ENCODE measurements around the gene PTGES3L.
"Not testable (repeated sequence)": the region's sequence is repeated elsewhere in the genome, so short reads cannot be mapped to it uniquely, and the experiment has no call there.

The PTGES3L gene

GRCh38 chr17:43011728-43012472 is 32.0 kb upstream of the PTGES3L start:
- TF ChIP-seq, protein P1, sequence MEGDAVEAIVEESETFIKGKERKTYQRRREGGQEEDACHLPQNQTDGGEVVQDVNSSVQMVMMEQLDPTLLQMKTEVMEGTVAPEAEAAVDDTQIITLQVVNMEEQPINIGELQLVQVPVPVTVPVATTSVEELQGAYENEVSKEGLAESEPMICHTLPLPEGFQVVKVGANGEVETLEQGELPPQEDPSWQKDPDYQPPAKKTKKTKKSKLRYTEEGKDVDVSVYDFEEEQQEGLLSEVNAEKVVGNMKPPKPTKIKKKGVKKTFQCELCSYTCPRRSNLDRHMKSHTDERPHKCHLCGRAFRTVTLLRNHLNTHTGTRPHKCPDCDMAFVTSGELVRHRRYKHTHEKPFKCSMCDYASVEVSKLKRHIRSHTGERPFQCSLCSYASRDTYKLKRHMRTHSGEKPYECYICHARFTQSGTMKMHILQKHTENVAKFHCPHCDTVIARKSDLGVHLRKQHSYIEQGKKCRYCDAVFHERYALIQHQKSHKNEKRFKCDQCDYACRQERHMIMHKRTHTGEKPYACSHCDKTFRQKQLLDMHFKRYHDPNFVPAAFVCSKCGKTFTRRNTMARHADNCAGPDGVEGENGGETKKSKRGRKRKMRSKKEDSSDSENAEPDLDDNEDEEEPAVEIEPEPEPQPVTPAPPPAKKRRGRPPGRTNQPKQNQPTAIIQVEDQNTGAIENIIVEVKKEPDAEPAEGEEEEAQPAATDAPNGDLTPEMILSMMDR (IDR thresholded peaks at IDR 0.05; ENCODE audit: extremely low read depth, missing control alignments) = no peak

GRCh38 chr17:43010667-43011308 is 30.9 kb upstream of the PTGES3L start:
- TF ChIP-seq, protein P1 (IDR thresholded peaks at IDR 0.05; ENCODE audit: extremely low read depth, missing control alignments) = no peak
- DNase-seq (ENCODE audit: low spot score) = no peak

More at GRCh38 chr17:43011728-43012472, 32.0 kb upstream of the PTGES3L start:
- no peak for DNase-seq (ENCODE audit: low spot score)

GRCh38 chr17:43006639-43007551 is 27.0 kb upstream of the PTGES3L start, which contains the start of gene IFI35:
Gene IFI35 (plus strand): TSS chr17:43006784. CDS start chr17:43006948, 164 bp downstream.
- TF ChIP-seq, protein P1 (IDR thresholded peaks at IDR 0.05; ENCODE audit: extremely low read depth, missing control alignments) = peak; percentile 1
- DNase-seq (ENCODE audit: low spot score) = peak; percentile 85

- DNase-seq (ENCODE audit: low spot score) = no peak
- TF ChIP-seq, protein P1 (IDR thresholded peaks at IDR 0.05; ENCODE audit: extremely low read depth, missing control alignments) = no peak
Observed at GRCh38 chr17:43003542-43004172, 23.8 kb upstream of the PTGES3L start.

GRCh38 chr17:43000894-43001293 is 21.0 kb upstream of the PTGES3L start:
- DNase-seq (ENCODE audit: low spot score) = not testable (repeated sequence)

DNA sequence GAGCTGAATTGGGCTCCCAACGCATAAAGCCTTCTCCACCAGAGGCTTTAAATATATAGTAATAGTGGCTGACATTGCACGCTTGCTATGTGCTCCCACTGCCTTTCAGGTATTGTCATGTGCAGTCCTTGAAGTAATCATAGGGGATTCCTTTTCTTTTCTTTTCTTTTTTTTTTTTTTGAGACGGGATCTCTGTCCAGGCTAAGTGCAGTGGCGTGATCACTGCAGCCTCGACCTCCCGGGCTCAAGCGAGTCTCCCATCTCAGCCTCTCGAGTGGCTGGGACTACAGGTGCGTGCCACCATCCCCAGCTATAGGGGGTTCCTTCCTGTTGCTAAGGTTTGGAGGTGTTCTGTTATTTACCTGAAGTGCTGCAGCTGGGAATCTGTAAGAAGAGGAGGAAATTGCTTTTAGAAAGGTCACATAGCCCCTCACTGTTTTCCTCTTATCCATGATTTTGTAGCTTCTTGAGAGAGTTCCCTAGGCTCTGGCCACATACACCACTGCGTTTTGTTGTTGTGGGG is 19.2 kb upstream of the PTGES3L start:
- no peak for DNase-seq (ENCODE audit: low spot score)
- TF ChIP-seq, protein P1 (IDR thresholded peaks at IDR 0.05; ENCODE audit: extremely low read depth, missing control alignments) = no peak

Data from GM20000 (cell line).